ENCODE results near the gene NOX1.

Gene NOX1

DNA sequence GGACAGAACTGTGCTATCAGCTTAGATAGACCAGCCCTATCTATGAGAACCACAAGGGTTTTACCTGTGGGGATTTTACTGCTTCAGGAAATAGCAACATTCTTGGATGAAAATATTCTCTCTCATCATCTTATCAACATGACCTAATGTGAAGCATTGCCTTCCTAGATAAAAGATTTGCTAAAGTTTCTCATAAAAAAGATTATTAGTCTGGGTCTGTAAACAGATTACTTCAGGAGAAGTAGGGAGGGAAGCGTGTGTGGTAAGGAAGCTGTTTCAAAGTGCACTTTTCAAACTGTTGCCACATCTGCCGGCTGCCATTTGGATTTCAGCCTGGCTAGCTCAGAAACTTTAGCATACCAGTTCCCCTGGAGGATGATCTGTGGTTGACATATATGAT, at the start of gene NOX1:
NOX1 (minus strand) TSS at position 35 of the 400 bp plus-strand sequence. CDS start 220 bp downstream, outside the sequence.
- no peak for DNase-seq

DNA sequence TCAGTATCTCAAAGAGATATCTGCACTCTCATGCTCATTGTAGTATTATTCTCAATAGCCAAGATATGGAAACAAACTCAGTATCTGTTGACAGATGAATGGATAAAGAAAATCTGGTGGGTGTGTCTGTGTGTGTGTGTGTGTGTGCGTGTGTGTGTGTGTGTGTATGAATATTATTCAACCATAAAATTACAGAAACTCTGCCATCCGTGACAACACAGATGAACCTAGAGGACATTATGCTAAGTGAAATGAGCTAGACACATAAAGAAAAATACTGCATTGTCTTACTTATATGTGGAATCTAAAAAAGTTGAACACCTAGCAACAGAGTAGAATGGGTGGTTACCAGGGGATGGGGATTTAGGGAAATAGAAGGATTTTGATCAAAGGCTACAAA, 41.4 kb upstream of the NOX1 start:
- DNase-seq: no peak

DNA sequence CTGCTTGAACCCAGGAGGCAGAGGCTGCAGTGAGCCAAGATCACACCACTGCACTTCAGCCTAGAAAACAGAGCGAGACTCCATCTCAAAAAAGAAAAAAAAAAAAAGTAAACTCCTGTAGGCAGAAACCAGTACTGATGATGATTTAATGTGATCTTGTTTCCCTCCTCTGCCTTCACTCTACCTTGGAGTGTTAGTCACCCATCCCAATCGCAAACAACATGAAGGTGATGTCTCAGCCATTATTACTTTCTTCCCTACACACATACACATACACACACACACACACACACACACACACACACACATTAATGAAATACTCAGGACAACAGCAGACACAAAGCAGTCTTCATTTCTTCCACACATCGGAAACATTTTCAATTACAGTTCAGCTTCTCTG, 39.0 kb upstream of the NOX1 start:
- no peak for DNase-seq

DNA sequence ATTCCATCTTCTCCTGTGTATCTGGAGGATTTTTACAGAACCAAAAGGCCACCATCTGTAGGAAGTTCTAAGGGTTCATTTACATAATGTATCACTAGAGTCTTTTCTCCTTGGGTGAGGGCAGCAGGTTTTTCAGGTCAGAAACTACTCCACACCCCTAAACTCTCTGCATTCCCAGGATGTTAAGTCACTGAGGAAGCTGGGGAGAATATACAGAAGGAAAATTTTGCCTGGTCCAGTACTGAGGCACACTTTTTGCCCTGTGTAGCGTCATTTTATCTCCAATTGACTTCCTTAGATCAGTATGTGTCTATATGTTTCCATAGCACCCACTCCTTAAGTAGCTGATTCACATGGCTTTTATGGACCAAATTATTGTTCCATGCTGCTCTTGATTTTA, 37.6 kb upstream of the NOX1 start:
- no peak for DNase-seq

DNA sequence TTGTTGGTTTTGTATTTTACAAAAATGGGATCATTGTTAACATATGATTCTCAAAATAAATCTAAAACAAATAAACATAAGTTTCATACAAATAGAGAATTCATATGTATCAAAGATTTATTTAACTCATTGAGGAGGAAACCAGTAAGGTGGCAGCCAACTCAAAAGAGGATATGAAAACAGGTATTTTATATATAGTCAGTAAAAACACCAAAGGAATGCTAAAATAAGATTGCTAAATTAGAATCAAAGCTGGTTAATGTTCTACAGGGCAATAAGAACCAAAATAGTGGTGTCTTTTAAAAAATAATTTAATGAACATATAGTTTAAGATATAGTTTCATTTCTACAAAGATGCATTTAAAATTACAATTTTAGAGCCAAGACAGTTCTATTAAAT, 31.5 kb upstream of the NOX1 start:
- DNase-seq: no peak

DNA sequence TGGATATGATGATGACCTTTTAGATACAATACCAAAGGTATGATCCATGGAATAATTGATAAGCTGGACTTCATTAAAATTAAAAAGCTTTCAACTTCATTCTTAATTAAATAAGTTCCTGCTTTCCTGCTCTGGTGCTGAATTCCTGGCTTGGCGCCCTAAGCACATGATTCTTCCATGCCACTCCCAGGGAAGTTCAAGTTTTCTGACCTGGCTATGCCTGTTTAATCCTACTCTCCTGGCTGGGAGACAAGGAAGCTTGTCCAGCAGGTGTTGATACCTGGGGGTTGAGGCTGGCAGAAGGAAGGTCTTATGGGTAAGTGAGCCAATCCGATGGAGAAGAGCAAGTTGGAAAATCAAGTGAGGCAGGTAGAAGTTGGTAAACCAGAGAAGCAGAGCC, 30.3 kb upstream of the NOX1 start:
- DNase-seq: no peak

DNA sequence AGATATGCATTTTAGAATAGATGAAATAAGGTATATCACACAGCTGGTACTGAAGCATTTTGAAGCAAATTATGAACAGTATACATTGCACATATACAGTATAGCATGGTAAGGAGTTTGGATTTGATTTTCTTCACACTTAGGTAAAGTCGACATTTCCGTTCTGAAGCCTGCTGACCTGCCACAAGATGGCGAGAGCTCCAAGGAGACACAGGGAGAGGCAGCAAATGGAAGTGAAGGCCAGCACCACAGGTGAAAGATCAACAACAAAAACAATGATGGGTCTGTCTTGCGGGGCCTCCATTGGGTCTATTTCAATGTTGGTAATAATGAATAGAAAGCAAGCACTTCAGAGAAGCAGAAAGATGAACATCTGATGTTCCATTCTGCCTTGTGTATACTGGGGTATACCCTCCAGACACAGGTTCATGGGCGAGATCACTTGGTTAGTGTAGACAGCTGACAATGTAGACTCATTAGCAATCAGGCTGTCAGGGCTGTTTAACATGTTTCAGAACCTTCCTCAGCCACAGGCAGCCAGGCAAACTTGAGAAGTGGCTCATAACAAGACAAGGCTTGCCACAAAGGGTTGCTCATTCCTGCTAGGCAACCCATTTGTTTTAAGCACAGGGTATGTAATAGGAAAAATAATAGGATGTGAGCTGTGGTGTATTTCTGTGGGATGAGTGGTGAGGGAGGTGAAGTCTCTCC, 21.4 kb upstream of the NOX1 start:
- peak; percentile 1 to 25 for DNase-seq

DNA sequence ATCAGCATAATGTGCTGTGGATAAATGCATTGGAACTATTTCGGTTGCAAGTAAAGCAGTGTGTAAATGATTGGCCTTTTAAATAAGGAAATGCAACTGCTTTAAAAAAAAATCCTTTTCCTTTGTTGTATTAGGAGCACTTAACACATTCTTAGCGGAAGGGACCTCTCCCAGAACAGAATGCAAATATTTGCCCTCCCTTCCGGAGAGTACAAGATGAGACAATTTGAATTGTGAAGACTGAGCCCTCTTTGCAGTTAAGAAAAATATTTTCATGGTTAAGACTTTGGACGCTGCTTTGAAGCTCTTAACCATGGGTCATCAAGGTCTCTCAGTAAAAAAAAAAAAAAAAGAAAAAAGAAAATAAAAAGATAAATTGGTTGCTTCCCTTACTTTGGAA, 9.5 kb upstream of the NOX1 start:
- no peak for DNase-seq

DNA sequence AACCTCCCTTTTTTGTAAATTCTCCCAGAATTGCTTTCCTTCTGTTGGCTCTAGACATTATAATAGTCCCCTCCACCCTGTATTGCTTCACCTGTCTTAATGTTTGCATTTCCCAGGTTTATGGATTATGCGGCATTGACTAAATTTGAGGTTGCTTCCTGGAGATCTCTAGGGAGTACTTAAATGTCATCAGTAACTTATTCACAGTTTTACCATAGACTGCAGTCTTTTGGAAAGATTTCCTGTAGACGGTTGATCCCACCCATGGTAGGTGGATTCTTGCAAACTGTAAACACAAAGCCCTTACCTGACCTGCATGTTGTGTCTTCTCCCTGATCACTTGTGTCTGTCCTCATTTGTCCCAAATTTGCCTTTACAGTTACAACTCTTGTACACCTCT, 6.2 kb upstream of the NOX1 start:
- no peak for DNase-seq

DNA sequence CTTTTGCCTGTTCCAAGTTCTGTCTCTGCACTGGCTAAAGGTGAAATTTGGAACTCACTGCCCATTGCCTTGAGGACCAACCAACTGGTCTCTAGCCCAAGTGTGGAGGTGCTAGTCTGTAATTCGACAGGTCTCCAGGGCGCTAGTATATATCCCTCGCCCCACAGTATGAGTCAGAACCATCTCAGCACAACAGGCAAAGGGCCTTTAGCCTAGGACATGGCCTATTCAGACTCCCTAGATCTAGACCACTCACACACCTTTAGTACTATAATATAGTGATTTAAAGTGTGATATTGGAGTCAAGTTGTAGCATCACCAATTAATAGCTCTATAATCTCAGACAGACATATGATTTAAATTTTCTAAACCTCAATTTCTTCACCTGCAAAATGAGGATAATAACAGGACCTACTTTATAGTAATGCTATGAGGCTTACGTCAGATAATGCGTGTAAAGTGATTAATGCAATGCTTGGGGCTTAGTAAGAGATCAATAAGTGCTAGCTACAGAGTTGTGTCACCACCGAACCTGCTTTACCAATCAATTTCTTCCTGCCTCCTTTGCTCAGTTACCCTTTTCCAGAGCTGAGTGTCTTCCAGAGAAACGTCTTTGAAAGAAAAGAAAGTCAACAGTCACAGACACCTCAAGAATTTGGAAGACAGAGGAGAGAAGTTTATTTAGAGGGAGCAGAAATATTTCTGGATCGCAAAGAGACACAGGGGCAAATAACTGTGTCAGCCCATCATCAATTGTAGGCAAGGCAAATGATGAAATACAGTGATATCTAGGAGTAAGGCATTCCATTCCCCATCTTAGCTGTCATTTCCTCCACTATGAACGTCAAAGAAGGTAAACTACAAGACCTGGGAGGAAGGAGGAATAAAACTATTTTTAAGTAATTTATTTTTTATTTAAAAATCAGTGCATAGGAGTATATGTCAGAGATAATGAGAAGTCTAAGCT, 2.3 kb downstream of the NOX1 start:
- no peak for DNase-seq

DNA sequence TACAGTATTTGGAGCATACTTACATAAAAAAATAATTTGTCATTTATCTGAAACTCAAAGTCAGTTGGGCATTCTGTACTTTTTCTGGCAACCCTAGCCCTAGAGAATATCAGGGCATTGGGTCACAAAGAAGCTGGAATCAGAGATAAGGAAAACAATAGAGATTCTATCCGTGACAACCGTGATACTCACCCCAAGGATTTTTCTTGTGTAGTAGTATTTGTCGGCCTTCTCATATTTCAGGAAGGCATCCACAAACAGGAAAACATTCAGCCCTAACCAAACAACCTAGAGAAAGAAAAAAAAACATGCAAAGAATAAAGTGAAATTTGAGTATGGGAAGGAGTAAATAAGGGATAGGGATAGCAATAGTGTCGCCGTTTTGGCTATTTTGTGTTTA, 3.6 kb downstream of the NOX1 start:
- no peak for DNase-seq

DNA sequence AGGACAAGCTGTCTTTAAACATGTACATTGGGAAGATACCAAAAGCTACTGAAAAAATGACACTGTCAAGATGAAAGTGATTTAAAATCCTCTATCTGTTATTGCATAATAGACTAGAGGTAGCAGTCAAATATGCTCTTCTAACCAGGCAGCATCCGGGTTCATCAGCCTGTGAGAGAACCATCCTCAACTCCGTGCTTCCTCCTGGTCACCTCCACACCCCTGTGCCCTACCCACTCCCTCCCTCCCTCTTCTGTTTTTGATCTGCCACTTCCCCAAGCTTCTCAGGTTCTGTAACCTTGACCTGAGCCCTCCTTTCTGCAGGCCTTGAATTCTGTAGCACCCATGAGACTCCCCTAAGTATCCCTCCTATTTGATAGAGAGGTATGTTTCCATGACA, 5.9 kb downstream of the NOX1 start:
- no peak for DNase-seq

DNA sequence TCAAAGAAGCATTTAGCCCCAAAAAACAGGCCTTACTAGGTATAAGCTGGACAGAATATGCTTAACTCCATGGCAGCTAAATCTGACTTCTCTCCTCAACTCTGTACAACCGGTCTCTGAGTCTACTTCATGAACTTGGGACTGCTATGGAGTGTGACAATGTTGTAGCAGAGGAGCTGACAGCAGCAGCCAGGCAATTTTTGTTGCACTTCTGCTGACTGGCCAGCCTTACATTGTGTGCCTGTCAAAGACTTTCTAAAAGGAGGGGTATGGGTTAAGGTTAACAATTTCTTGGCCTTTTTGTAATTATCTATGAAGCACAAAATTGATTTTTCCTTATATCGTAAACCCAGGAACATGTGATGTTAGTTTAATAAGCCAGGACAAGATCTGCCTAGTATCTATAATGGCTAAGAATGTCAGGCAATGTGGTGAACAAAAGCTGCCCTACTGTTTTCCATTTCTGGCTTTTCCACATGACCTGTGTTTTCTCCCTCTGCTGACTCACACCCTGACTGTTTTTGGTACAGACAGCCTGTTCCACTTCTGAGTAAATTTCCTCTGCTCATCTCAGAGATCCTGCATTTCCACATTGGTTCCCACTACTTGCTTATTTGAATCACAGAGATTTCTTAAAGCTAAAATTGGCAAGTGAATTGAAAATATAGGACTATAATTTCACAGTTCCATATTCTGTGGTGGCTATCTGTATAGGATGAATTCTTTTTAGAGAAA, 9.3 kb downstream of the NOX1 start:
- DNase-seq: no peak

DNA sequence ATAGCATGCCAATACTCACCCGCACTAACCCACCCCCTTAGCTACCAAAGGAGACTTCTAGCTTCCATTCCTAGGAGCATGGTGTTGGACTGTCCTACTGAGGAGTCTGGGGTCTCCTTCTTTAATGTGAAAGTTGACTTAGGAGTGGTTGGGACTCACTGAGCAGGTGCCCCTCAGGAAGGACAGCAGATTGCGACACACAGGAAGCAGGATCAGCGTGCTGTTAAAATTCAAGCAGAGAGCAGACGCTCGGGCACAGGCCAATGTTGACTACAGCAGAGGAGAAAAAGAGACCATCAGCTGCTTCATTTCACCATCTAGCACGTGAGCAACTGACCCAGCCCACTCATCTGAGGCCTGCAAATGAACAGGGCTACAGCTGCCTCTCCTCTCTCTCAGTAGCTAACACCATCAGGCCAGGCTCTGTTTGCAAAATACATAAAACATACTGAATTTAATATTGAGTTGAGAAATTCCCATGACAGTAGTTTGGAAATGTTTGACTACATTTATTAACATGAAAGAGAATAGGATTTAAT, 10.8 kb downstream of the NOX1 start:
- DNase-seq: no peak

DNA sequence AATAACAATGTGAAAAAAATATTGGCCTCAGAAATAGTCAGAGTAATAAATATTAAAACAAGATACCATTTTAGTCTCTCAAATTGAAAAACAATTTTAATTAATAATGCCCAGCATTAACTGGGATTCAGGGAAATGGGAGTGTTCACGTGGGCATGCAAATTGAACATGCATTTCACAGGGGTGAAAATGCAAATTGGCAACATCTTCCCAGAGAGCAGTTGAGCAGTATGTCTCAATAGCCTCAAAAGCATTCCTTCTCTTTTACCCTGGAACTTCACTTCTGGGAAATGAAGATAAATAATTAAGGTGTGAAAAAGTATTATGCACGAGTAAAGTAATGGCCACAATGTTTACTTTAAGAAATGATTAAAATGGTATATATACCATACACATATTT, 21.3 kb downstream of the NOX1 start:
- no peak for DNase-seq

DNA sequence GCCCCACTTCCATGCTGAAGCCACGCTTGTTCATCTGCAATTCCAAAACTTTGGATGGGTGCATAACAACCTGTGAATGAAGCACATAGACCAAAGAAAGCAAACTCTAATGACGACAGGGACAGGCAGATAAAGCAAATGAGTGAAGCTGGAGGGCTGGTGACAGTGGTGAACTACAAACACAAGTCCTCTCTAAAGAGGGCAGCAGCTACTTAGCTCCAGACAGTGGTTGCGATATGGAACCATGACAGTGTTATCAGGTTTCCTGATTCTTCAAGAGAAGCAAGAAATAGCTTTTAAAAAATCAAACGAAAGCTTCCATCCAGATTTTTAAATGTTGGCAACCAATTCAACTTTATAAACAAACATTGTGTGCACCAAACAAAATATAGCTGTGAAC, 23.8 kb downstream of the NOX1 start:
- DNase-seq: no peak

DNA sequence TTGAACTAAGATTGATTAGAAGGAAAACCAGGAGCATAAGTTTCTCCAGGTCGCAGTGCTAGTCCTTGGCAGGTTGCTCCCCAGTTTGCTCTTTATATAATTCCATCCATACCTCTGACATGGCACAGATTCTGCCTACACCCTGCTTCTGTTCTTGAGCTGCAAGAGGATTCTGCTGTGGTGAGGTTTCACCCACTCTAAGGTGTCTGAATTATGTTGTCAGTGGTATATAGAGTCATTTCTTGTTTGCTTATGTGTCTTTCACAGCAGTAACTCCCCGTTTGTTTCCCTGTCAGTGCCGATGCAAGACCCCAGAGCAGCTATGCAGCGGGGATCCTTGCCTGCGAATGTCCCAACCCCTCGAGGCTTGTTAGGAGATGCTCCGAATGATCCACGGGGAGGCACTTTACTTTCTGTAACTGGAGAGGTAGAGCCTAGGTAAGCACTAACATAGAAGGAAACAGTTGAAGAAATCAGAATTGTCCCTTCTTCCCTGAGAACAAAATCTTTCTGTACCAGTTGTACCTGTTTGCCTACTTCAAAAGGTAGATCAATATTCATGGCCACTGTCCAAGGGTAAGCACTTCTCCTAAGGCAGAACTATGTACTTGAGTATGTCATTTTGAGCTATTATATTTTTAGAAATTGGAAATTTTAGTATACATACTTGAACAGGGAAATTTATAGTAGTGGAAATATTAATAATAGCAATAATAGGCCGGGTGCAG, 42.8 kb downstream of the NOX1 start:
- no peak for DNase-seq

DNA sequence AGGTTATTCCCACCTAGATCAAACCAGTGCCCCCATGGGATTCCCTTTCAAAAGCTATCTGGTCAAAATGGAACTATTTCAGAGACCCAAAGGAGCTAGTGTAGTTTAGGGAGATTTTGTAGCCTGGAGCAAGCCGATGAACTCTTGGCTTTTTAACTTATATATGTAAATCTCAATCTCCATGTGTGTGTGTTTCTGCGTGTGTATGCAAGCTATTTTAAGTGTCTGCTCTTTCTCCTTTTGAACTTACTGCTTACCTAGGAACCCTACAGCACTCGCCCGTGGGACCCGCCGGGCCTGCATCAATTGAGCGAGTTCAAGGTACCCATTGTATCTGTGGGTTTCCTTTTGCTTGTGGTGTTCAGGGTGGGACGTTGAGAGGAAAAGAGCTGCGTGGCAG, 43.6 kb downstream of the NOX1 start:
- no peak for DNase-seq

DNA sequence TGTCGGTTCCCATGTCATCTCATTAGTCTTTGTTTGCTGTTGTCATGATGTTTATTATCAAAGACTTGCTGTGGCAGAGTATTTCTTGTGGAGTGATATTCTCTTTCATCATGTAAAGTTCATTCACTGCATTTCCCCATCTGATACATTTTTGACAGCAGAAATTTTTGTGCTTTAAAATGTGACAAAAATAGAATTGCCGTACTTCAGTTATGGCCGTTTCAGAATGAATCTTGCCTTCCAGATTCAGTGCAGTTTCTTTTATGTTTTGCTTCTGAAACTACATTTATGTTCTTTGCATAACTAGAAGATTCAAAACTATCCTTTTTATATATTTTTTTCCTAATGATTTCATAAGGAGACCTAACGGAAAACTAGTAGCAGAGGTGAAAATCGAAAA, 44.0 kb downstream of the NOX1 start:
- DNase-seq: no peak

DNA sequence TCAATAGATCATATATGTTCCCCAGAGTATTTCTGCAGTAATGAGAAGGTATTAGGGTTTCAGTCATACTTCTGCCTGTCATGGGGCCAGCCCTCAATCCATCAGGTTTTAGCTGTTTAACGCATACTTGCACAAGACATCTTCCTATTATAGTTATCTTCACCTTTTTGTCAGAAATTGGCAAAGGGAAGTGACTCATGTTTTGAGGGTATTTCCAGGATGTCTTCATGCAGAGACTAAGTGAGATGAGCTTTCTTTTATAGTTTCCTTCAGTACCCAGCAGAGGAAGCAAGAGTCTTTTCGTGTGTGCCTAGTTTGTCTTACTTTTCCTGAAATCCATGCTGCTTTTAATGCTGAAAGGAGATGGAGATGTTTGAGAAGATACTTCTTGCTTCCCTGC, 44.4 kb downstream of the NOX1 start:
- DNase-seq: no peak

DNA sequence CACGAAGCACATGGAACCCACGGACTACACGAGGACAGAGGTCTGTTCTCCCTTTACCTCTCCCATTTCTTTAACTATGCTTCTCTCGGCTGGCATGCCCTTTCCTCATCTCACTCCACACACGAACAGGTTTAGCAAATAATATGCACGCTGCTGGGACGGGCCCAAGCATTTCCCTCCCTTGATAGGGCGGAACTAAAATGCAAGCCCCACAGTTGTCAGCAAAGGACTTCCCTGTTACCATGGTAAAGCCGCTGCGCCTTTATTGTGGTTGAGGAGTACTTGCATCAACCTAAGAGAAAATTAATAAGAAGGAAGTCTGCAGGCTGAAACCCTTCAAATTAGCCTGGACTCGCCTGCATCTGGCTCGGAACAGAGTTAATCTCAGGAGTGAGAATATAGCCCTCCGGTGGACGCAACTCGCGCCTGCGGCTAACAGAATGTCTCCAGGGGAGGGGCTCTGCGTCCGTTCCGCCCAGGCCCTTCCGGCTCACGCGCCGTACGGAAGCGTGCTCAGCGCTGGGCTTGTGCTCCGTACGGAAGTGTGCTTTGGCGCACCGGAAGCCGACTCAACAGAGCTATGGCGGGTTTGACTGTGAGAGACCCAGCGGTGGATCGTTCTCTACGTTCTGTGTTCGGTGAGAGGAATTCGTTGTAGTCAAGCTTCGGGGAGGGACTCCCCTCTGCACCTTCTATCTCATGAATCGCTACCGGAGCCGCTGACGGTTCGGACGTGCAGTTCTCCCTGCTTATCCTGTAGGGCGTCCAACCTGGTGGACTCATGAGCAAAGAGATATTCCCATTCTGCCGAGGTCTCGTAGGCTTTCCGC, 54.1 kb downstream of the NOX1 start, which contains the start of gene CSTF2:
CSTF2 (plus strand) TSS at position 555 of the 830 bp plus-strand sequence; CDS start at position 581, 26 bp downstream.
- peak; percentile 63 to 77 for DNase-seq

DNA sequence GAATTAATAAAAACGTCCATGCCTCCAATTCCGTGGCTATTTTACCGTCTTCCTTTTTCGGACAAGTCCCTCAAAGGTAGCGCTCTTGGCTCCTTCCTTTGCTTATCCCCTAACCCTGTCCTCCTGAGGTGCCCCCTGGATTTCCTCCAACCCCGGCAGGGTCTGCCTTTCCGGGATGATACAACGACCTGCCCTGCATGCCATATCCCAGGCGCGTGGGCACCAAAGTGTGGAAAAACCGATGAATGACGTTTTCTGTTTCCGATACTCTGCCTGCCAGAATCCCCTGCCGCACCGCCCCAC, 54.7 kb downstream of the NOX1 start:
- DNase-seq: no peak

Measured in SHP77 (cell line).